Effector memory CD8-positive, alpha-beta T cell (primary cell): ENCODE data around the gene FHDC1.

Source experiments
- ATAC-seq: fragments of 150-1000 bp; cut with Tn5 transposase; replicated peaks from 2 replicates; pipeline ENCODE4 v1.10.0; 2021; ENCODE audit warnings: mild to moderate bottlenecking, moderate library complexity
- DNase-seq, 3 experiments: peaks; one replicate each; pipeline ENCODE4 v3.0.0; 2021
- H3K27ac Mint-ChIP-seq, 2 donors: one replicate each; pipeline ENCODE4 v1.8.0; 2022; ENCODE audit warnings: mild to moderate bottlenecking in 2 of 2, mixed read lengths in 2 of 2, moderate library complexity in 2 of 2
- H3K27me3 Mint-ChIP-seq, 2 donors: one replicate each; pipeline ENCODE4 v1.8.0; 2022; ENCODE audit warnings: mixed read lengths in 2 of 2
- H3K36me3 Mint-ChIP-seq: one replicate; pipeline ENCODE4 v1.8.0; 2022; ENCODE audit warnings: mild to moderate bottlenecking, moderate library complexity, mixed read lengths; ENCODE audit not compliant: insufficient read depth
- H3K4me1 Mint-ChIP-seq, 2 donors: one replicate each; pipeline ENCODE4 v1.8.0; 2022; ENCODE audit warnings: low read depth in 2 of 2, mixed read lengths in 2 of 2
- H3K4me3 Mint-ChIP-seq, 2 donors: one replicate each; pipeline ENCODE4 v1.8.0; 2022; ENCODE audit warnings: mild to moderate bottlenecking in 2 of 2, mixed read lengths in 2 of 2, moderate library complexity in 2 of 2
- H3K9me3 Mint-ChIP-seq, 2 donors: one replicate each; pipeline ENCODE4 v1.8.0; 2022; ENCODE audit warnings: mixed read lengths in 2 of 2

Gene FHDC1

GRCh38 chr4:152919826-152920225 is 16.3 kb upstream of the FHDC1 start:
- ATAC-seq (no peak), DNase-seq (no peak)
- no peaks in the 10 kb centered on the region for H3K4me1 Mint-ChIP-seq
- H3K9me3 Mint-ChIP-seq, result peaks cover 0 to 8% of the 10 kb centered on the region in 2 donors
- H3K4me3 Mint-ChIP-seq, result no peak overlapping the region
- no peaks in the 10 kb centered on the region for H3K36me3 Mint-ChIP-seq
- no peak overlapping the region for H3K27ac Mint-ChIP-seq
- peaks cover 0 to 8% of the 10 kb centered on the region in 2 donors for H3K27me3 Mint-ChIP-seq

GRCh38 chr4:152920768-152921167 is 15.4 kb upstream of the FHDC1 start:
- Mint-ChIP-seq H3K4me3 (no peak overlapping the region), H3K27me3 (peaks cover 0 to 8% of the 10 kb centered on the region in 2 donors), H3K9me3 (peaks cover 0 to 8% of the 10 kb centered on the region in 2 donors), H3K36me3 (no peaks in the 10 kb centered on the region), H3K4me1 (no peaks in the 10 kb centered on the region), H3K27ac (no peak overlapping the region)
- no peak for ATAC-seq
- DNase-seq, result no peak

GRCh38 chr4:152921284-152921683 is 14.8 kb upstream of the FHDC1 start:
- ATAC-seq, result no peak
- DNase-seq, result no peak
- peaks cover 0 to 8% of the 10 kb centered on the region in 2 donors for H3K27me3 Mint-ChIP-seq
- H3K9me3 Mint-ChIP-seq, result peaks cover 0 to 8% of the 10 kb centered on the region in 2 donors
- no peak overlapping the region for H3K27ac Mint-ChIP-seq
- no peaks in the 10 kb centered on the region for H3K4me1 Mint-ChIP-seq
- no peaks in the 10 kb centered on the region for H3K36me3 Mint-ChIP-seq
- no peak overlapping the region for H3K4me3 Mint-ChIP-seq

- H3K9me3 Mint-ChIP-seq, result peaks cover 0 to 8% of the 10 kb centered on the region in 2 donors
- no peak overlapping the region for H3K27ac Mint-ChIP-seq
- no peaks in the 10 kb centered on the region for H3K36me3 Mint-ChIP-seq
- ATAC-seq (no peak), DNase-seq (no peak)
- no peaks in the 10 kb centered on the region for H3K4me1 Mint-ChIP-seq
- H3K27me3 Mint-ChIP-seq, result peaks cover 16 to 35% of the 10 kb centered on the region in 2 donors
- H3K4me3 Mint-ChIP-seq, result no peak overlapping the region
These were observed 10.3 kb upstream of the FHDC1 start for GRCh38 chr4:152925851-152926250.

GRCh38 chr4:152926959-152927358 is 9.2 kb upstream of the FHDC1 start:
- H3K27me3 Mint-ChIP-seq, result peaks cover 16 to 30% of the 10 kb centered on the region in 2 donors
- H3K9me3 Mint-ChIP-seq, result peaks cover 0 to 1% of the 10 kb centered on the region in 2 donors
- ATAC-seq (no peak), DNase-seq (no peak)
- no peak overlapping the region for H3K4me3 Mint-ChIP-seq
- H3K27ac Mint-ChIP-seq, result no peak overlapping the region
- no peaks in the 10 kb centered on the region for H3K36me3 Mint-ChIP-seq
- H3K4me1 Mint-ChIP-seq, result no peaks in the 10 kb centered on the region

- Mint-ChIP-seq H3K4me1 (no peaks in the 10 kb centered on the region), H3K9me3 (no peaks in the 10 kb centered on the region), H3K4me3 (no peak overlapping the region), H3K27me3 (peaks cover 18 to 29% of the 10 kb centered on the region in 2 donors), H3K36me3 (no peaks in the 10 kb centered on the region), H3K27ac (no peak overlapping the region)
- ATAC-seq (no peak), DNase-seq (no peak)
These were observed 8.4 kb upstream of the FHDC1 start for GRCh38 chr4:152927737-152928136.

GRCh38 chr4:152928286-152928685 is 7.8 kb upstream of the FHDC1 start:
- Mint-ChIP-seq H3K36me3 (no peaks in the 10 kb centered on the region), H3K4me1 (no peaks in the 10 kb centered on the region), H3K9me3 (no peaks in the 10 kb centered on the region), H3K4me3 (no peak overlapping the region), H3K27ac (no peak overlapping the region), H3K27me3 (peaks cover 23 to 35% of the 10 kb centered on the region in 2 donors)
- ATAC-seq (no peak), DNase-seq (no peak)

- no peaks in the 10 kb centered on the region for H3K36me3 Mint-ChIP-seq
- H3K4me1 Mint-ChIP-seq, result peaks cover under 1 to 1% of the 10 kb centered on the region in 2 donors
- peaks cover 39 to 51% of the 10 kb centered on the region in 2 donors for H3K27me3 Mint-ChIP-seq
- H3K4me3 Mint-ChIP-seq, result no peak overlapping the region
- no peak overlapping the region for H3K27ac Mint-ChIP-seq
- no peaks in the 10 kb centered on the region for H3K9me3 Mint-ChIP-seq
- ATAC-seq (no peak), DNase-seq (no peak)
These were observed 6.2 kb upstream of the FHDC1 start for GRCh38 chr4:152929888-152930287.

GRCh38 chr4:152935143-152935542 is 980 bp upstream of the FHDC1 start:
- ATAC-seq (no peak), DNase-seq (no peak)
- no peak overlapping the region for H3K27ac Mint-ChIP-seq
- peak overlapping the region; percentile 35 to 71 for H3K4me3 Mint-ChIP-seq
- peaks cover 53 to 59% of the 10 kb centered on the region in 2 donors for H3K27me3 Mint-ChIP-seq
- no peaks in the 10 kb centered on the region for H3K9me3 Mint-ChIP-seq
- peaks cover 14 to 18% of the 10 kb centered on the region in 2 donors for H3K4me1 Mint-ChIP-seq
- H3K36me3 Mint-ChIP-seq, result no peaks in the 10 kb centered on the region

GRCh38 chr4:152936446-152937335 is 568 bp downstream of the FHDC1 start:
- no peak for DNase-seq
- no peaks in the 10 kb centered on the region for H3K36me3 Mint-ChIP-seq
- no peaks in the 10 kb centered on the region for H3K9me3 Mint-ChIP-seq
- no peak overlapping the region for H3K27ac Mint-ChIP-seq
- peaks cover 58 to 63% of the 10 kb centered on the region in 2 donors for H3K27me3 Mint-ChIP-seq
- peak overlapping the region; percentile 40 to 72 for H3K4me3 Mint-ChIP-seq
- ATAC-seq, result peak; percentile 19
- peaks cover 14 to 18% of the 10 kb centered on the region in 2 donors for H3K4me1 Mint-ChIP-seq

GRCh38 chr4:152937336-152938236 is 1.5 kb downstream of the FHDC1 start:
- H3K36me3 Mint-ChIP-seq, result no peaks in the 10 kb centered on the region
- peaks cover 58 to 63% of the 10 kb centered on the region in 2 donors for H3K27me3 Mint-ChIP-seq
- ATAC-seq, result peak; percentile 74
- H3K27ac Mint-ChIP-seq, result no peak overlapping the region
- H3K4me3 Mint-ChIP-seq, result peak overlapping the region; percentile 75 to 81
- H3K4me1 Mint-ChIP-seq, result peaks cover 14 to 18% of the 10 kb centered on the region in 2 donors
- no peak for DNase-seq
- no peaks in the 10 kb centered on the region for H3K9me3 Mint-ChIP-seq

GRCh38 chr4:152938237-152938947 is 2.3 kb downstream of the FHDC1 start:
- H3K36me3 Mint-ChIP-seq, result no peaks in the 10 kb centered on the region
- H3K27ac Mint-ChIP-seq, result no peak overlapping the region
- H3K9me3 Mint-ChIP-seq, result no peaks in the 10 kb centered on the region
- ATAC-seq (no peak), DNase-seq (no peak)
- peaks cover 50 to 55% of the 10 kb centered on the region in 2 donors for H3K27me3 Mint-ChIP-seq
- H3K4me3 Mint-ChIP-seq, result peak overlapping the region; percentile 75 to 81
- peaks cover 14 to 18% of the 10 kb centered on the region in 2 donors for H3K4me1 Mint-ChIP-seq

GRCh38 chr4:152939621-152940020 is 3.5 kb downstream of the FHDC1 start:
- peaks cover 37 to 42% of the 10 kb centered on the region in 2 donors for H3K27me3 Mint-ChIP-seq

More at GRCh38 chr4:152939621-152940020, 3.5 kb downstream of the FHDC1 start:
- Mint-ChIP-seq H3K36me3 (no peaks in the 10 kb centered on the region), H3K27ac (no peak overlapping the region), H3K4me1 (peaks cover 14 to 17% of the 10 kb centered on the region in 2 donors), H3K9me3 (no peaks in the 10 kb centered on the region), H3K4me3 (no peak overlapping the region)
- DNase-seq (no peak), ATAC-seq (no peak)
